22Rv1 (cell line): ENCODE measurements around the gene CYGB.

ENCODE experiments used
- ZFX ChIP-seq: fragments of 450-650 bp; IDR thresholded peaks from 2 replicates; pipeline ENCODE4 v1.6.1; 2017; ENCODE audit warnings: antibody characterized with exemption, borderline replicate concordance
- TF ChIP-seq, protein P1 (sequence below): fragments of 450-650 bp; IDR thresholded peaks from 2 replicates; pipeline ENCODE4 v1.5.1; 2017; ENCODE audit warnings: mild to moderate bottlenecking

DNA sequence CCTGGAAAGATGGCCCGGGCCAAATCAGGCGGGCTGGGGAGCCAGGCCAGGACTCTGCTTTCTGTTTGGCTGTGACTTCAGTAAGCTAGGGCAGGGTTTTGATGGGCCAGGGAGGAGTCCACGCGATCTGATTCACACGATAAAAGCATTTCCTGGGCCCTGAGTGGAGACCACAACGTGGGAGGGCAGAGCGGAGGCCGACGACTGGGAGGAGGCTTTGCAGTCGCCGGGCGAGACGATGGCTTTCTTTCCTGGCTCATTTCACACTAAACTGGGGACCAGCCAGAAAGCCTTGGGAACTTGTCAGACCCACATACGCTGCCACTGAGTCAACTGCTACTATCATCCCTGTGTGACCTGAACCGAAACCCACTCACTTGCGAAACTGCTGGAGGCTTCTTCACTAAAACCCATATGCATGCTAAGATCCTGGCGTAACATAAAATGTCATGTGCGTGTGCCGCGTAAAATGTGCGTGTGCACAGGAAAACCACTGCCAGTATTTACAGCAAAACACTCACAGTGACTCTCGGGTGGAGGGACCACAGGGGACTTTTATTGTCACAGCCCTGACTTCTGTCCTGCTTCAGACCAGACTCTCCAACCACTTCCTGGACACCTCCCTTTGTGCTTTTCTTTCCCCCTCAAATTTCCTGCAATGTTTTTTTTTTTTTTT is 22.1 kb downstream of the CYGB start:
- TF ChIP-seq, protein P1, sequence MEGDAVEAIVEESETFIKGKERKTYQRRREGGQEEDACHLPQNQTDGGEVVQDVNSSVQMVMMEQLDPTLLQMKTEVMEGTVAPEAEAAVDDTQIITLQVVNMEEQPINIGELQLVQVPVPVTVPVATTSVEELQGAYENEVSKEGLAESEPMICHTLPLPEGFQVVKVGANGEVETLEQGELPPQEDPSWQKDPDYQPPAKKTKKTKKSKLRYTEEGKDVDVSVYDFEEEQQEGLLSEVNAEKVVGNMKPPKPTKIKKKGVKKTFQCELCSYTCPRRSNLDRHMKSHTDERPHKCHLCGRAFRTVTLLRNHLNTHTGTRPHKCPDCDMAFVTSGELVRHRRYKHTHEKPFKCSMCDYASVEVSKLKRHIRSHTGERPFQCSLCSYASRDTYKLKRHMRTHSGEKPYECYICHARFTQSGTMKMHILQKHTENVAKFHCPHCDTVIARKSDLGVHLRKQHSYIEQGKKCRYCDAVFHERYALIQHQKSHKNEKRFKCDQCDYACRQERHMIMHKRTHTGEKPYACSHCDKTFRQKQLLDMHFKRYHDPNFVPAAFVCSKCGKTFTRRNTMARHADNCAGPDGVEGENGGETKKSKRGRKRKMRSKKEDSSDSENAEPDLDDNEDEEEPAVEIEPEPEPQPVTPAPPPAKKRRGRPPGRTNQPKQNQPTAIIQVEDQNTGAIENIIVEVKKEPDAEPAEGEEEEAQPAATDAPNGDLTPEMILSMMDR, result no peak
- TF ChIP-seq ZFX, result no peak
